Neutrophil (primary cell): Measurements from ENCODE around the gene CCNDBP1.
"Not testable (repeated sequence)": the region's sequence is repeated elsewhere in the genome, so short reads cannot be mapped to it uniquely, and the experiment has no call there.

Source experiments
- H3K27ac ChIP-seq: fragments of 200-600 bp; sonication (generic); 2 replicates; pipeline ENCODE4 v1.5.1; 2016; ENCODE audit warnings: mild to moderate bottlenecking, moderate library complexity
- H3K27me3 ChIP-seq: fragments of 200-600 bp; sonication (generic); 2 replicates; pipeline ENCODE4 v1.6.0; 2016; ENCODE audit warnings: mild to moderate bottlenecking
- H3K36me3 ChIP-seq: fragments of 200-600 bp; sonication (generic); 2 replicates; pipeline ENCODE4 v1.5.1; 2017
- H3K4me1 ChIP-seq, 2 experiments: fragments of 200-600 bp in 1 of 2; sonication (generic) in 1 of 2; 1 replicate in 1 of 2; 2 replicates in 1 of 2; pipeline versions ENCODE4 v1.5.1 to v1.6.1; 2013 to 2016; ENCODE audit warnings: low read depth in 1 of 2, low read length in 1 of 2, mild to moderate bottlenecking in 1 of 2, moderate library complexity in 1 of 2; ENCODE audit not compliant: control insufficient read depth in 1 of 2, insufficient read depth in 1 of 2
- H3K4me3 ChIP-seq, 2 experiments: fragments of 200-600 bp in 1 of 2; sonication (generic) in 1 of 2; 1 replicate in 1 of 2; 2 replicates in 1 of 2; pipeline ENCODE4 v1.5.1; 2013 to 2016; ENCODE audit warnings: low read depth in 1 of 2, low read length in 1 of 2, mild to moderate bottlenecking in 1 of 2, moderate library complexity in 1 of 2
- H3K9me3 ChIP-seq: fragments of 200-600 bp; sonication (generic); 2 replicates; pipeline ENCODE4 v1.5.1; 2016
- CTCF ChIP-seq: fragments of 200-600 bp; sonication (generic); IDR thresholded peaks from 2 replicates; pipeline ENCODE4 v1.5.1; 2016; ENCODE audit warnings: antibody characterized with exemption

The CCNDBP1 gene

GRCh38 chr15:43190178-43190577, 5.0 kb downstream of the CCNDBP1 start:
- no peak for TF ChIP-seq CTCF
- peaks cover 22 to 30% of the 10 kb centered on the region in 2 experiments for H3K4me1 ChIP-seq
- no peaks in the 10 kb centered on the region for H3K27me3 ChIP-seq
- H3K4me3 ChIP-seq = no peak overlapping the region
- H3K9me3 ChIP-seq = no peaks in the 10 kb centered on the region
- peaks cover 82% of the 10 kb centered on the region for H3K36me3 ChIP-seq
- H3K27ac ChIP-seq = no peak overlapping the region

- Histone ChIP-seq H3K4me3 (no peak overlapping the region), H3K9me3 (no peaks in the 10 kb centered on the region), H3K4me1 (no peaks in the 10 kb centered on the region), H3K27me3 (no peaks in the 10 kb centered on the region), H3K36me3 (peaks cover 98% of the 10 kb centered on the region), H3K27ac (no peak overlapping the region)
- no peak for TF ChIP-seq CTCF
Measured at GRCh38 chr15:43193710-43194109, 8.5 kb downstream of the CCNDBP1 start.

- no peak overlapping the region for H3K4me3 ChIP-seq
- no peak overlapping the region for H3K27ac ChIP-seq
- no peaks in the 10 kb centered on the region for H3K9me3 ChIP-seq
- H3K36me3 ChIP-seq = peaks cover 95% of the 10 kb centered on the region
- no peak for TF ChIP-seq CTCF
- H3K27me3 ChIP-seq = no peaks in the 10 kb centered on the region
- H3K4me1 ChIP-seq = no peaks in the 10 kb centered on the region
Measured at GRCh38 chr15:43194795-43195194, 9.6 kb downstream of the CCNDBP1 start.

- no peaks in the 10 kb centered on the region for H3K27me3 ChIP-seq
- no peak for TF ChIP-seq CTCF
- no peak overlapping the region for H3K4me3 ChIP-seq
- H3K9me3 ChIP-seq = no peaks in the 10 kb centered on the region
- H3K27ac ChIP-seq = no peak overlapping the region
- peaks cover 74% of the 10 kb centered on the region for H3K36me3 ChIP-seq
- H3K4me1 ChIP-seq = no peaks in the 10 kb centered on the region
Measured at GRCh38 chr15:43196760-43197548, 11.8 kb downstream of the CCNDBP1 start.

- H3K4me1 ChIP-seq, H3K4me3 ChIP-seq, H3K27me3 ChIP-seq, H3K9me3 ChIP-seq: not testable (repeated sequence)
- Histone ChIP-seq H3K27ac (peak overlapping the region; percentile 46), H3K36me3 (peaks cover 65% of the 10 kb centered on the region)
Measured at GRCh38 chr15:43197773-43198172, 12.6 kb downstream of the CCNDBP1 start.

- H3K4me1 ChIP-seq = not testable (repeated sequence)
Measured at GRCh38 chr15:43198556-43198955, 13.4 kb downstream of the CCNDBP1 start.

More at GRCh38 chr15:43198556-43198955, 13.4 kb downstream of the CCNDBP1 start:
- H3K4me3 ChIP-seq, H3K9me3 ChIP-seq, H3K27ac ChIP-seq, H3K27me3 ChIP-seq: not testable (repeated sequence)
- peaks cover 58% of the 10 kb centered on the region for H3K36me3 ChIP-seq
